Liver (tissue), 3 donors: ENCODE results near the gene OCSTAMP.

Source experiments
- ATF3 ChIP-seq: IDR thresholded peaks from 2 replicates; pipeline ENCODE4 v1.6.1; 2016; ENCODE audit warnings: antibody characterized with exemption
- EGR1 ChIP-seq, 2 donors: IDR thresholded peaks; 2 replicates each; pipeline ENCODE4 v1.6.1; 2016 to 2018; ENCODE audit warnings: antibody characterized with exemption in 2 of 2, low read depth in 2 of 2
- GABPA ChIP-seq, 2 donors: IDR thresholded peaks in 1 of 2; conservative IDR thresholded peaks in 1 of 2; 2 replicates each; pipeline ENCODE4 v1.6.1; 2016; ENCODE audit warnings: antibody characterized with exemption in 2 of 2, mild to moderate bottlenecking in 1 of 2, moderate library complexity in 1 of 2
- HNF4G ChIP-seq: IDR thresholded peaks from 2 replicates; pipeline ENCODE4 v1.6.1; 2016; ENCODE audit warnings: antibody characterized with exemption
- JUND ChIP-seq, 2 donors: IDR thresholded peaks; 2 replicates each; pipeline ENCODE4 v1.6.1; 2016; ENCODE audit warnings: antibody characterized with exemption in 2 of 2
- MAX ChIP-seq: IDR thresholded peaks from 2 replicates; pipeline ENCODE4 v1.6.1; 2016; ENCODE audit warnings: antibody characterized with exemption
- SP1 ChIP-seq: IDR thresholded peaks from 2 replicates; pipeline ENCODE4 v1.6.1; 2018; ENCODE audit warnings: antibody characterized with exemption, mild to moderate bottlenecking
- TAF1 ChIP-seq: conservative IDR thresholded peaks from 2 replicates; pipeline ENCODE4 v1.6.1; 2016; ENCODE audit warnings: antibody characterized with exemption, mild to moderate bottlenecking
- YY1 ChIP-seq: IDR thresholded peaks from 2 replicates; pipeline ENCODE4 v1.6.1; 2016; ENCODE audit warnings: antibody characterized with exemption, mild to moderate bottlenecking
- TF ChIP-seq, protein P1 (sequence below): fragments of 150-350 bp; IDR thresholded peaks from 2 replicates; pipeline ENCODE4 v1.5.1; 2017; ENCODE audit warnings: improper control_type of control experiment, low read depth, low read length; ENCODE audit not compliant: missing input control
- TF ChIP-seq, protein P2 (sequence below): IDR thresholded peaks from 2 replicates; pipeline ENCODE4 v1.6.1; 2016; ENCODE audit warnings: antibody characterized with exemption, mild to moderate bottlenecking
- TF ChIP-seq, protein P3 (sequence below): IDR thresholded peaks from 2 replicates; pipeline ENCODE4 v1.6.1; 2016; ENCODE audit warnings: antibody characterized with exemption
- donor health status: healthy.
- donor health status: healthy.

- TF ChIP-seq, protein P1, sequence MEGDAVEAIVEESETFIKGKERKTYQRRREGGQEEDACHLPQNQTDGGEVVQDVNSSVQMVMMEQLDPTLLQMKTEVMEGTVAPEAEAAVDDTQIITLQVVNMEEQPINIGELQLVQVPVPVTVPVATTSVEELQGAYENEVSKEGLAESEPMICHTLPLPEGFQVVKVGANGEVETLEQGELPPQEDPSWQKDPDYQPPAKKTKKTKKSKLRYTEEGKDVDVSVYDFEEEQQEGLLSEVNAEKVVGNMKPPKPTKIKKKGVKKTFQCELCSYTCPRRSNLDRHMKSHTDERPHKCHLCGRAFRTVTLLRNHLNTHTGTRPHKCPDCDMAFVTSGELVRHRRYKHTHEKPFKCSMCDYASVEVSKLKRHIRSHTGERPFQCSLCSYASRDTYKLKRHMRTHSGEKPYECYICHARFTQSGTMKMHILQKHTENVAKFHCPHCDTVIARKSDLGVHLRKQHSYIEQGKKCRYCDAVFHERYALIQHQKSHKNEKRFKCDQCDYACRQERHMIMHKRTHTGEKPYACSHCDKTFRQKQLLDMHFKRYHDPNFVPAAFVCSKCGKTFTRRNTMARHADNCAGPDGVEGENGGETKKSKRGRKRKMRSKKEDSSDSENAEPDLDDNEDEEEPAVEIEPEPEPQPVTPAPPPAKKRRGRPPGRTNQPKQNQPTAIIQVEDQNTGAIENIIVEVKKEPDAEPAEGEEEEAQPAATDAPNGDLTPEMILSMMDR, result no peak
- no peak for TF ChIP-seq SP1
- TF ChIP-seq, protein P2, sequence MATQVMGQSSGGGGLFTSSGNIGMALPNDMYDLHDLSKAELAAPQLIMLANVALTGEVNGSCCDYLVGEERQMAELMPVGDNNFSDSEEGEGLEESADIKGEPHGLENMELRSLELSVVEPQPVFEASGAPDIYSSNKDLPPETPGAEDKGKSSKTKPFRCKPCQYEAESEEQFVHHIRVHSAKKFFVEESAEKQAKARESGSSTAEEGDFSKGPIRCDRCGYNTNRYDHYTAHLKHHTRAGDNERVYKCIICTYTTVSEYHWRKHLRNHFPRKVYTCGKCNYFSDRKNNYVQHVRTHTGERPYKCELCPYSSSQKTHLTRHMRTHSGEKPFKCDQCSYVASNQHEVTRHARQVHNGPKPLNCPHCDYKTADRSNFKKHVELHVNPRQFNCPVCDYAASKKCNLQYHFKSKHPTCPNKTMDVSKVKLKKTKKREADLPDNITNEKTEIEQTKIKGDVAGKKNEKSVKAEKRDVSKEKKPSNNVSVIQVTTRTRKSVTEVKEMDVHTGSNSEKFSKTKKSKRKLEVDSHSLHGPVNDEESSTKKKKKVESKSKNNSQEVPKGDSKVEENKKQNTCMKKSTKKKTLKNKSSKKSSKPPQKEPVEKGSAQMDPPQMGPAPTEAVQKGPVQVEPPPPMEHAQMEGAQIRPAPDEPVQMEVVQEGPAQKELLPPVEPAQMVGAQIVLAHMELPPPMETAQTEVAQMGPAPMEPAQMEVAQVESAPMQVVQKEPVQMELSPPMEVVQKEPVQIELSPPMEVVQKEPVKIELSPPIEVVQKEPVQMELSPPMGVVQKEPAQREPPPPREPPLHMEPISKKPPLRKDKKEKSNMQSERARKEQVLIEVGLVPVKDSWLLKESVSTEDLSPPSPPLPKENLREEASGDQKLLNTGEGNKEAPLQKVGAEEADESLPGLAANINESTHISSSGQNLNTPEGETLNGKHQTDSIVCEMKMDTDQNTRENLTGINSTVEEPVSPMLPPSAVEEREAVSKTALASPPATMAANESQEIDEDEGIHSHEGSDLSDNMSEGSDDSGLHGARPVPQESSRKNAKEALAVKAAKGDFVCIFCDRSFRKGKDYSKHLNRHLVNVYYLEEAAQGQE, result no peak
- TF ChIP-seq HNF4G, result no peak
- no peak for TF ChIP-seq YY1
- TF ChIP-seq, protein P3, sequence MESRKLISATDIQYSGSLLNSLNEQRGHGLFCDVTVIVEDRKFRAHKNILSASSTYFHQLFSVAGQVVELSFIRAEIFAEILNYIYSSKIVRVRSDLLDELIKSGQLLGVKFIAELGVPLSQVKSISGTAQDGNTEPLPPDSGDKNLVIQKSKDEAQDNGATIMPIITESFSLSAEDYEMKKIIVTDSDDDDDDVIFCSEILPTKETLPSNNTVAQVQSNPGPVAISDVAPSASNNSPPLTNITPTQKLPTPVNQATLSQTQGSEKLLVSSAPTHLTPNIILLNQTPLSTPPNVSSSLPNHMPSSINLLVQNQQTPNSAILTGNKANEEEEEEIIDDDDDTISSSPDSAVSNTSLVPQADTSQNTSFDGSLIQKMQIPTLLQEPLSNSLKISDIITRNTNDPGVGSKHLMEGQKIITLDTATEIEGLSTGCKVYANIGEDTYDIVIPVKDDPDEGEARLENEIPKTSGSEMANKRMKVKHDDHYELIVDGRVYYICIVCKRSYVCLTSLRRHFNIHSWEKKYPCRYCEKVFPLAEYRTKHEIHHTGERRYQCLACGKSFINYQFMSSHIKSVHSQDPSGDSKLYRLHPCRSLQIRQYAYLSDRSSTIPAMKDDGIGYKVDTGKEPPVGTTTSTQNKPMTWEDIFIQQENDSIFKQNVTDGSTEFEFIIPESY, result no peak
- no peak for TF ChIP-seq ATF3
- no peak for TF ChIP-seq TAF1
- TF ChIP-seq EGR1 (IDR thresholded peaks at IDR 0.05; ENCODE audit: low read depth in 2 of 2), result no peak
- TF ChIP-seq MAX, result no peak
- TF ChIP-seq GABPA (IDR thresholded peaks at IDR 0.05 in 1 of 2, conservative IDR thresholded peaks at IDR 0.05 in 1 of 2), result no peak
- TF ChIP-seq JUND (IDR thresholded peaks at IDR 0.05), result no peak
Observed at GRCh38 chr20:46564241-46564957, 13.9 kb upstream of the OCSTAMP start.
